CD8-positive, alpha-beta memory T cell (primary cell): ENCODE results near the gene PDE9A. TPM values are rescaled to one million over a fixed set of nuclear protein-coding genes. Genes with fewer than 3 reads are reported as not detected.

Source experiments
- CTCF ChIA-PET: fragments of 350-600 bp; sonication (Branson Sonifier 250); formaldehyde crosslinking; loops from one replicate; lab custom pipeline; 2021; ENCODE audit warnings: antibody characterized with exemption; lab: Charles Lee
- POLR2A ChIA-PET: fragments of 350-600 bp; sonication (Branson Sonifier 250); formaldehyde crosslinking; loops from one replicate; lab custom pipeline; 2021; ENCODE audit warnings: antibody characterized with exemption; lab: Charles Lee
- DNase-seq, 5 donors: peaks; one replicate each; pipeline versions ENCODE4 v3.0.0 to v3.0.0-alpha.2; 2020 to 2022; ENCODE audit warnings: mixed read lengths in 1 of 5
- H3K27ac ChIP-seq: one replicate; pipeline ENCODE4 v1.7.0; 2013; ENCODE audit warnings: low read depth, mild to moderate bottlenecking, low read length, moderate library complexity
- H3K27me3 ChIP-seq: 2 replicates; pipeline ENCODE4 v1.7.0; 2013; ENCODE audit warnings: low read length, mild to moderate bottlenecking; ENCODE audit not compliant: insufficient read depth, poor library complexity, severe bottlenecking
- H3K36me3 ChIP-seq: 2 replicates; pipeline ENCODE4 v1.7.0; 2013; ENCODE audit warnings: mild to moderate bottlenecking, low read length, moderate library complexity; ENCODE audit not compliant: insufficient read depth
- H3K4me1 ChIP-seq: 2 replicates; pipeline ENCODE4 v1.7.0; 2013; ENCODE audit warnings: mild to moderate bottlenecking, low read length, moderate library complexity; ENCODE audit not compliant: insufficient read depth
- H3K4me3 ChIP-seq: 2 replicates; pipeline ENCODE4 v1.7.0; 2013; ENCODE audit warnings: mild to moderate bottlenecking, low read length
- H3K9me3 ChIP-seq: 2 replicates; pipeline ENCODE4 v1.7.0; 2013; ENCODE audit warnings: mild to moderate bottlenecking, low read length
- H3K27ac Mint-ChIP-seq, 8 donors: one replicate each; pipeline ENCODE4 v1.8.0; 2020 to 2021; ENCODE audit warnings: mixed read lengths in 8 of 8, mild to moderate bottlenecking in 6 of 8, inconsistent platforms in 3 of 8, moderate library complexity in 3 of 8
- H3K27me3 Mint-ChIP-seq, 2 donors: one replicate each; pipeline ENCODE4 v1.8.0; 2020 to 2021; ENCODE audit warnings: mixed read lengths in 2 of 2, mild to moderate bottlenecking in 1 of 2, moderate library complexity in 1 of 2
- H3K36me3 Mint-ChIP-seq, 3 donors: one replicate each; pipeline ENCODE4 v1.8.0; 2020 to 2021; ENCODE audit warnings: mixed read lengths in 3 of 3, inconsistent platforms in 1 of 3, mild to moderate bottlenecking in 1 of 3
- H3K4me1 Mint-ChIP-seq, 3 donors: one replicate each; pipeline ENCODE4 v1.8.0; 2020 to 2021; ENCODE audit warnings: mixed read lengths in 3 of 3, inconsistent platforms in 1 of 3, mild to moderate bottlenecking in 1 of 3
- H3K4me3 Mint-ChIP-seq, 7 donors: one replicate each; pipeline ENCODE4 v1.8.0; 2020 to 2021; ENCODE audit warnings: mixed read lengths in 7 of 7, mild to moderate bottlenecking in 6 of 7, moderate library complexity in 4 of 7, inconsistent platforms in 2 of 7
- H3K9me3 Mint-ChIP-seq, 5 donors: one replicate each; pipeline ENCODE4 v1.8.0; 2020 to 2022; ENCODE audit warnings: mixed read lengths in 5 of 5, mild to moderate bottlenecking in 3 of 5, moderate library complexity in 2 of 5, inconsistent platforms in 1 of 5
- polyA plus RNA-seq: library from polyadenylated mRNA; unstranded; fragments of 300-500 nt; fragmentation: Illumina TruSeq; gene quantifications from one replicate; pipeline ENCODE4 v1.2.3, GENCODE V29; 2021
- total RNA-seq, 2 experiments: library from RNA; stranded (reverse); gene quantifications; one replicate each; pipeline ENCODE4 v1.2.3, GENCODE V29; 2021

The PDE9A gene
- total and polyA plus RNA-seq, 3 experiments from 2014 or later, result 1.5 to 2.6 (median 1.7) TPM

DNA sequence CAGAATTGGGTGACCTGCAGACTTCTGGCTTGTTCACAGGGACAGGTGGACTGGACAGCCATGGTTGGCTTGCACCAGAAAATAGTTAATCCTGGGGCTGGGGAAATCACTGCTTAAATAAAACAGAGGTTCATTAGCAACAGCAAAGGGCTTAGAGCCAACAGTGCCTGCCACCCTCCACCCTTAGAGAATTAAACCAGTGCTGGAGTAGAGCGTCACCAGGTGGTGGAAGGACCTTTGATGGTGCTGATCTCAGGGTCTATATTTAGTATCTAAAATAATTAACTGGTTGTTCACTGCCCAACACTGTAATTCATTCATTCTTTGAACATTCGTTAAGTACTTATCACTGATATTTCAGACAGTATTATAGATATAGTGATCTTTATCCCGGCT is 34.7 kb upstream of the PDE9A start:
- H3K36me3 ChIP-seq, result no peaks in the 10 kb centered on the region
- POLR2A ChIA-PET, result no interaction called here
- no peak overlapping the region for H3K27ac Mint-ChIP-seq
- peak overlapping the region in 3 of 7 donors; percentile 6 to 18 (median 10) for H3K4me3 Mint-ChIP-seq
- H3K36me3 Mint-ChIP-seq, result no peaks in the 10 kb centered on the region
- no peak overlapping the region for H3K4me3 ChIP-seq
- peaks cover 0 to under 1% (median 0%) of the 10 kb centered on the region in 3 donors for H3K4me1 Mint-ChIP-seq
- DNase-seq, result no peak
- no peaks in the 10 kb centered on the region for H3K9me3 Mint-ChIP-seq
- CTCF ChIA-PET, result no interaction called here
- peaks cover 13 to 45% of the 10 kb centered on the region in 2 donors for H3K27me3 Mint-ChIP-seq
- no peak overlapping the region for H3K27ac ChIP-seq
- H3K4me1 ChIP-seq, result peaks cover 30% of the 10 kb centered on the region
- H3K27me3 ChIP-seq, result peaks cover 4% of the 10 kb centered on the region
- H3K9me3 ChIP-seq, result no peaks in the 10 kb centered on the region

- Mint-ChIP-seq H3K36me3 (no peaks in the 10 kb centered on the region), H3K9me3 (no peaks in the 10 kb centered on the region), H3K4me3 (no peak overlapping the region), H3K27me3 (peaks cover 17 to 47% of the 10 kb centered on the region in 2 donors), H3K4me1 (no peaks in the 10 kb centered on the region), H3K27ac (no peak overlapping the region)
- Histone ChIP-seq H3K27ac (no peak overlapping the region), H3K4me3 (no peak overlapping the region), H3K4me1 (peaks cover 26% of the 10 kb centered on the region), H3K27me3 (peaks cover 4% of the 10 kb centered on the region), H3K36me3 (no peaks in the 10 kb centered on the region), H3K9me3 (no peaks in the 10 kb centered on the region)
- CTCF ChIA-PET, result no interaction called here
- peak in 1 of 5 donors; percentile 17 for DNase-seq
- POLR2A ChIA-PET, result no interaction called here
Measured at GRCh38 chr21:42619166-42619565, 34.3 kb upstream of the PDE9A start.

DNA sequence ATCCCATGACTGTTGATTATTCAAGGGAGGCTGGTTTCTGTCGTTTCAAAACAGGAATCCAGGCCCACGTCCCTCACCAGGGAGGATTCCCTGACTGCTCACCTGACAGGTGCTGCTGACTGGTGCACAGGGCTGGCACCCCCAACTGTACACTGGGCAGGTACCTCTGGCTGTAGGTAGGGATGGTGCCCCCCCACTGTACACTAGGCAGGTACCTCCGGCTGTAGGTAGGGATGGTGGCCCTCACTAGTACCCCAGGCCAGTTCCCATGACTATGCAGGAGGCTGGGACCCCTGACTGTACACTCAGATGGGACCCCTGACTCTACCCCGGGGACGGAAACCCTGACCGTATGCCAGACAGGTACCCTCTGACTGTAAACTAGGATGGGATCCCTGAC is 33.6 kb upstream of the PDE9A start:
- no peaks in the 10 kb centered on the region for H3K36me3 ChIP-seq
- H3K9me3 Mint-ChIP-seq, result no peaks in the 10 kb centered on the region
- no peak overlapping the region for H3K27ac ChIP-seq
- H3K27ac Mint-ChIP-seq, result no peak overlapping the region
- H3K27me3 ChIP-seq, result peaks cover 4% of the 10 kb centered on the region
- H3K4me3 Mint-ChIP-seq, result no peak overlapping the region
- POLR2A ChIA-PET, result no interaction called here
- peaks cover 19% of the 10 kb centered on the region for H3K4me1 ChIP-seq
- H3K36me3 Mint-ChIP-seq, result no peaks in the 10 kb centered on the region
- no peaks in the 10 kb centered on the region for H3K9me3 ChIP-seq
- no peak overlapping the region for H3K4me3 ChIP-seq
- H3K4me1 Mint-ChIP-seq, result no peaks in the 10 kb centered on the region
- DNase-seq, result peak in 1 of 5 donors; percentile 25
- CTCF ChIA-PET, result no interaction called here
- peaks cover 18 to 52% of the 10 kb centered on the region in 2 donors for H3K27me3 Mint-ChIP-seq

GRCh38 chr21:42621166-42621818 is 32.1 kb upstream of the PDE9A start:
- H3K36me3 Mint-ChIP-seq, result no peaks in the 10 kb centered on the region
- H3K4me3 Mint-ChIP-seq, result no peak overlapping the region
- no peaks in the 10 kb centered on the region for H3K36me3 ChIP-seq
- no peak overlapping the region for H3K4me3 ChIP-seq
- no peak for DNase-seq
- H3K4me1 Mint-ChIP-seq, result no peaks in the 10 kb centered on the region
- ChIA-PET CTCF (no interaction called here), POLR2A (no interaction called here)
- no peak overlapping the region for H3K27ac Mint-ChIP-seq
- no peaks in the 10 kb centered on the region for H3K9me3 Mint-ChIP-seq
- peaks cover 4% of the 10 kb centered on the region for H3K27me3 ChIP-seq
- H3K27me3 Mint-ChIP-seq, result peaks cover 18 to 53% of the 10 kb centered on the region in 2 donors
- no peak overlapping the region for H3K27ac ChIP-seq
- H3K4me1 ChIP-seq, result peaks cover 6% of the 10 kb centered on the region
- H3K9me3 ChIP-seq, result no peaks in the 10 kb centered on the region

GRCh38 chr21:42621819-42622177 is 31.6 kb upstream of the PDE9A start:
- Histone ChIP-seq H3K36me3 (no peaks in the 10 kb centered on the region), H3K4me3 (no peak overlapping the region), H3K9me3 (no peaks in the 10 kb centered on the region), H3K27ac (no peak overlapping the region), H3K27me3 (peaks cover 4% of the 10 kb centered on the region), H3K4me1 (peaks cover 2% of the 10 kb centered on the region)
- peaks cover 18 to 56% of the 10 kb centered on the region in 2 donors for H3K27me3 Mint-ChIP-seq
- H3K4me1 Mint-ChIP-seq, result no peaks in the 10 kb centered on the region
- ChIA-PET POLR2A (no interaction called here), CTCF (no interaction called here)
- no peak overlapping the region for H3K27ac Mint-ChIP-seq
- H3K4me3 Mint-ChIP-seq, result no peak overlapping the region
- H3K36me3 Mint-ChIP-seq, result no peaks in the 10 kb centered on the region
- no peaks in the 10 kb centered on the region for H3K9me3 Mint-ChIP-seq
- DNase-seq, result no peak

DNA sequence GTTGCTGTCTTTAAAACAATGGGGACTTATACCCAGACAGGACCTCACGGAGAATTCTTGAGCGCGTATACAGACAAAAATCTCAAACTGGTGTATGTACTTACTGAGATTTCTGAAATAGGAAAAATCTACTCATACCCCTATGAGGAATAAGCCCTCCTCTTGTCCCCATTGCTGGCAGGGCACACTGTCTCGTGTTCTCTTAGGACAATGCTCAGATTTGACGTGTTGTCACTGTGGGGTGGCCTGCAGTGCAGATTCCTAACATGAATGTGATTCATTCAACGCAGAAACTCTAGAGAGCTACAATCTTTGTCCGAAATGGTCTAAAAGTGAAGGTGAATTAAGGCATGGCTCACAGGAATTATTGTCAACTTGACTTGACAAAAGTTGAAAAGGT is 31.1 kb upstream of the PDE9A start:
- no peaks in the 10 kb centered on the region for H3K4me1 ChIP-seq
- H3K4me3 ChIP-seq, result no peak overlapping the region
- Mint-ChIP-seq H3K4me1 (no peaks in the 10 kb centered on the region), H3K9me3 (no peaks in the 10 kb centered on the region), H3K4me3 (no peak overlapping the region), H3K36me3 (no peaks in the 10 kb centered on the region), H3K27me3 (peaks cover 18 to 59% of the 10 kb centered on the region in 2 donors), H3K27ac (no peak overlapping the region)
- DNase-seq, result no peak
- H3K36me3 ChIP-seq, result no peaks in the 10 kb centered on the region
- POLR2A ChIA-PET, result no interaction called here
- H3K9me3 ChIP-seq, result no peaks in the 10 kb centered on the region
- H3K27me3 ChIP-seq, result peaks cover 4% of the 10 kb centered on the region
- no peak overlapping the region for H3K27ac ChIP-seq
- CTCF ChIA-PET, result no interaction called here

DNA sequence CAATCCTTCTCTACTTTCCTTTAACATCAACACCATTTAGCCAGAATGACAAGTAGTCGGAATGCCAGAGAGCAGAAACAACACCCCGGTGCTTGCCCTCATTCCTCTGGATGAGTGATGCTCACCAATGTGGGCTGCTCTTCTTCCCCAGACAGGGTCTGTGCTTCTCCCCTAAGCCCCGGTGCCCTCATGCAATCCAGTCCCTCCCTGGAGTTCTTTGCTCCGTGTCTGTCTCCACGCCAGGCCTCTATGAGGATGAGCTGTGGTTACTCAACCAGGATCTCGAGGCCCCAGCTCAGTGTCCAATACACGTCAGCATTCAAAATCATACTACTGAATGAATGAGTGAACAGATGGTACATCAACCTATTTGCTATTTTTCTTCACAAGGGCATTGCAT is 29.7 kb upstream of the PDE9A start:
- H3K27me3 Mint-ChIP-seq, result peaks cover 16 to 52% of the 10 kb centered on the region in 2 donors
- Histone ChIP-seq H3K36me3 (no peaks in the 10 kb centered on the region), H3K4me3 (no peak overlapping the region), H3K4me1 (no peaks in the 10 kb centered on the region), H3K27ac (no peak overlapping the region), H3K27me3 (peaks cover 4% of the 10 kb centered on the region), H3K9me3 (no peaks in the 10 kb centered on the region)
- H3K36me3 Mint-ChIP-seq, result no peaks in the 10 kb centered on the region
- H3K27ac Mint-ChIP-seq, result no peak overlapping the region
- POLR2A ChIA-PET, result no interaction called here
- CTCF ChIA-PET, result no interaction called here
- no peaks in the 10 kb centered on the region for H3K9me3 Mint-ChIP-seq
- DNase-seq, result no peak
- no peaks in the 10 kb centered on the region for H3K4me1 Mint-ChIP-seq
- H3K4me3 Mint-ChIP-seq, result no peak overlapping the region

- H3K4me3 Mint-ChIP-seq, result no peak overlapping the region
- no peaks in the 10 kb centered on the region for H3K36me3 Mint-ChIP-seq
- Histone ChIP-seq H3K4me1 (no peaks in the 10 kb centered on the region), H3K4me3 (no peak overlapping the region), H3K27ac (no peak overlapping the region), H3K36me3 (no peaks in the 10 kb centered on the region), H3K27me3 (no peaks in the 10 kb centered on the region), H3K9me3 (no peaks in the 10 kb centered on the region)
- H3K9me3 Mint-ChIP-seq, result no peaks in the 10 kb centered on the region
- DNase-seq, result no peak
- no peaks in the 10 kb centered on the region for H3K4me1 Mint-ChIP-seq
- CTCF ChIA-PET, result no interaction called here
- POLR2A ChIA-PET, result no interaction called here
- no peak overlapping the region for H3K27ac Mint-ChIP-seq
- H3K27me3 Mint-ChIP-seq, result peaks cover 15 to 46% of the 10 kb centered on the region in 2 donors
Measured at GRCh38 chr21:42624095-42624790, 29.2 kb upstream of the PDE9A start.
